Body of pancreas (tissue), 4 donors: Measurements from ENCODE around the gene EME1. TPM values are rescaled to one million over a fixed set of nuclear protein-coding genes. Genes with fewer than 3 reads are reported as not detected.
A peak's percentile ranks its signal among the peaks of the same experiment; 100 is the strongest.

ENCODE experiments used
- ATAC-seq: fragments of 150-250 bp; one replicate; pipeline ENCODE4 v1.9.1; 2016
- DNase-seq, 4 donors: peaks; one replicate each; pipeline ENCODE4 v3.0.0-alpha.2; 2019
- H3K27ac ChIP-seq, 4 donors: fragments of 200-600 bp; sonication (generic); 1 replicate in 3 of 4; 2 replicates in 1 of 4; pipeline versions ENCODE4 v1.5.1 to v1.6.1; 2016 to 2019; ENCODE audit warnings: mild to moderate bottlenecking in 1 of 4, mixed read lengths in 1 of 4, moderate library complexity in 1 of 4
- H3K27me3 ChIP-seq, 2 donors: fragments of 200-600 bp; sonication (generic); one replicate each; pipeline ENCODE4 v1.6.0; 2016; ENCODE audit warnings: mild to moderate bottlenecking in 1 of 2
- H3K36me3 ChIP-seq, 2 donors: fragments of 200-600 bp; sonication (generic); replicated peaks in 1 of 2; 2 replicates each; pipeline ENCODE4 v1.5.1; 2016; ENCODE audit warnings: low read depth in 2 of 2; ENCODE audit not compliant: insufficient read depth in 1 of 2
- H3K4me1 ChIP-seq: fragments of 200-600 bp; sonication (generic); one replicate; pipeline ENCODE4 v1.6.0; 2016
- H3K4me3 ChIP-seq, 2 donors: fragments of 200-600 bp; sonication (generic); 1 replicate in 1 of 2; 2 replicates in 1 of 2; pipeline ENCODE4 v1.5.1; 2016 to 2019
- H3K9me3 ChIP-seq, 3 donors: fragments of 200-600 bp; sonication (generic); 1 replicate in 2 of 3; 2 replicates in 1 of 3; pipeline ENCODE4 v1.5.1; 2016
- POLR2A ChIP-seq, 3 donors: fragments of 450-650 bp; IDR thresholded peaks; one replicate each; pipeline ENCODE4 v1.6.1; 2016; ENCODE audit warnings: antibody characterized with exemption in 3 of 3, mild to moderate bottlenecking in 2 of 3
- WGBS, 2 donors: methylation state at CpG; one replicate each; pipeline ENCODE4 v1.1.5; 2017; 5-methylcytosine and 5-hydroxymethylcytosine counted together
- intact Hi-C: fragments of 100-400 bp; cut with DNase I; formaldehyde crosslinking; loops from one replicate; pipeline ENCODE4 v1.15.1; 2023
- total RNA-seq, 2 donors: library from RNA; depleted of rRNA; stranded (reverse); fragments of >200 nt; gene quantifications; one replicate each; pipeline ENCODE4 v1.1.0, GENCODE V29; 2016
- TF ChIP-seq, protein P1 (sequence below), 7 experiments: fragments of 450-650 bp in 4 of 7; fragments of 200-600 bp in 3 of 7; sonication (generic) in 3 of 7; IDR thresholded peaks; one replicate each; pipeline ENCODE4 v1.5.1; 2016 to 2019; ENCODE audit warnings: antibody characterized with exemption in 7 of 7

EME1 gene
- total RNA-seq, 2 donors from 2014 or later, result not detected

DNA sequence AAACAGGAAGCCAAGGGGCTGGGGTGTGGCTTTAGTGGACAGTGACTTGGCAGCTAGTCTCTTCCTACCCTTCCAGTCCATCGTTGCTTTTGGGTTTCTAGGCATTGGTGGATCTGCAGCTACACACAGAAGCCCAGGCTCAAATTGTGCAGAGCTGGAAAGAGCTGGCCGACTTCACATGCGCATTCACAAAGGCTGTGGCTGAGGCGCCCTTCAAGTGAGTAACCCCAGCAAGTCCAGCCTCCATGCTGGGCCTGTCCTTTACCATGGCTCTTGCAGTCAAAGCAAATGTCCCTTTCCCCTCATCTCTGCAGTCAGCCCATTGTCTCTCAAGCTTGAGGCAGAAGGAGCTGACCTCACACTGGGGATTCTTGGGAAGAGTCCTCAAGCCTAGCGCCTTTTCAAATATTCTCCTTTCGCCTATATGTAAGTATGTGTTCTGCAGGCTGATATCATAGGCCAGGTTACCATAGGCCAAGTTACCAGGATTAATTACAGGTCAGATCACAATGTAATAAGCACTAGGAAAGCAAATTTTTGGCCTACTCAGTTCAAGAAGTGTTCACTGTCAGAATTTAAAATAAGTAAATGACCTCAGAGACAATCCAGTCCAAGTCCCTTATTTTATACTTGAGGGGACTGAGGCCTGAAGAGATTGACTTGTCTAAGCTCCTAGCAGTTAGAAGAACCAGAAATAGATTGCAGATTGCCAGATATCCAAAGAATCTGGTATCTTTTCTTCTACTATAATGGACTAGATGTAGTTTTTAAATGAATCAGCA lies 6.5 kb downstream of the EME1 start:
- WGBS, 2 donors, result 68 to 84% methylated on average over 6 of the region's 6 CpGs
- ATAC-seq, result no peak
- Histone ChIP-seq H3K27ac (no peak overlapping the region), H3K36me3 (peaks cover 18 to 24% of the 10 kb centered on the region in 2 donors), H3K4me3 (no peak overlapping the region), H3K9me3 (no peaks in the 10 kb centered on the region), H3K27me3 (no peaks in the 10 kb centered on the region), H3K4me1 (no peaks in the 10 kb centered on the region)
- TF ChIP-seq, protein P1, sequence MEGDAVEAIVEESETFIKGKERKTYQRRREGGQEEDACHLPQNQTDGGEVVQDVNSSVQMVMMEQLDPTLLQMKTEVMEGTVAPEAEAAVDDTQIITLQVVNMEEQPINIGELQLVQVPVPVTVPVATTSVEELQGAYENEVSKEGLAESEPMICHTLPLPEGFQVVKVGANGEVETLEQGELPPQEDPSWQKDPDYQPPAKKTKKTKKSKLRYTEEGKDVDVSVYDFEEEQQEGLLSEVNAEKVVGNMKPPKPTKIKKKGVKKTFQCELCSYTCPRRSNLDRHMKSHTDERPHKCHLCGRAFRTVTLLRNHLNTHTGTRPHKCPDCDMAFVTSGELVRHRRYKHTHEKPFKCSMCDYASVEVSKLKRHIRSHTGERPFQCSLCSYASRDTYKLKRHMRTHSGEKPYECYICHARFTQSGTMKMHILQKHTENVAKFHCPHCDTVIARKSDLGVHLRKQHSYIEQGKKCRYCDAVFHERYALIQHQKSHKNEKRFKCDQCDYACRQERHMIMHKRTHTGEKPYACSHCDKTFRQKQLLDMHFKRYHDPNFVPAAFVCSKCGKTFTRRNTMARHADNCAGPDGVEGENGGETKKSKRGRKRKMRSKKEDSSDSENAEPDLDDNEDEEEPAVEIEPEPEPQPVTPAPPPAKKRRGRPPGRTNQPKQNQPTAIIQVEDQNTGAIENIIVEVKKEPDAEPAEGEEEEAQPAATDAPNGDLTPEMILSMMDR (IDR thresholded peaks at IDR 0.05), result no peak
- no peak for TF ChIP-seq POLR2A (IDR thresholded peaks at IDR 0.05)
- DNase-seq, result no peak
- intact Hi-C loops, result no loop called here

DNA sequence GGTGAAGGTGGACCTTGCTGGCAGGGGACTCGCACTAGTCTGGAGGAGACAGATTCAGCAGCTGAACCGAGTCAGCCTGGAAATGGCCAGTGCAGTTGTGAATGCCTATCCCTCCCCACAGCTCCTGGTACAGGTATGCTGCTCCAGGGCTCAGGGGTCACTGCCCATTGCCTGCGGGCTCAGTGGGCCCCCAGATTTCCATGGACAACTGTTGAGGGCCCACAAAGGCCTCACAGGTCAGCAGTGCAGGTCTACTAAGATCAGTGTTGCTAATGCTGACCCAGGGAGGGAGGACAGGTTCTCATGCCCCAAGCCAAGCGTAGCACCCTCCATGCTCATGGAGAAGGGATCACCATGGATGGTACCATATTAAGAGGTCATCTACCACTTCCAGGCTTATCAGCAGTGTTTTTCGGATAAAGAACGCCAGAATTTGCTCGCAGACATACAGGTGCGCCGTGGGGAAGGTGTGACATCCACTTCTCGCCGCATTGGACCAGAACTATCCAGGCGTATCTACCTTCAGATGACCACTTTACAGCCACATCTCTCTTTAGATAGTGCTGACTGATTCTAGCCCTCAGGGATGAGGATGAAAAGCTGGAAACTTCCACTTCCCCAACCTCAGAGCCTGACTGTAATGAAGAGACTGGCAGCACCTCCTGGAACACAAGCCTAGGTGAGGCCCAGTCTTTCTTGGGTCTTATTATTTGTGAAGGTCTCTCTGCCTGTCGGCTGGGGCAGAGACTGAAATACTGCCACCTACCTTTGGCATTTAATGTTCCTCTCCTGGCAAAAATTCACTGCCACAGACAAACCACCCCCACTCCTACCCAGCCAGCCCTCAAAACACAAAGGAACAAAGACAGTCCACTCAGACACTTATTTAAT lies 7.6 kb downstream of the EME1 start:
- H3K27me3 ChIP-seq, result no peaks in the 10 kb centered on the region
- ATAC-seq, result peak; percentile 27
- intact Hi-C loops, result no loop called here

DNA sequence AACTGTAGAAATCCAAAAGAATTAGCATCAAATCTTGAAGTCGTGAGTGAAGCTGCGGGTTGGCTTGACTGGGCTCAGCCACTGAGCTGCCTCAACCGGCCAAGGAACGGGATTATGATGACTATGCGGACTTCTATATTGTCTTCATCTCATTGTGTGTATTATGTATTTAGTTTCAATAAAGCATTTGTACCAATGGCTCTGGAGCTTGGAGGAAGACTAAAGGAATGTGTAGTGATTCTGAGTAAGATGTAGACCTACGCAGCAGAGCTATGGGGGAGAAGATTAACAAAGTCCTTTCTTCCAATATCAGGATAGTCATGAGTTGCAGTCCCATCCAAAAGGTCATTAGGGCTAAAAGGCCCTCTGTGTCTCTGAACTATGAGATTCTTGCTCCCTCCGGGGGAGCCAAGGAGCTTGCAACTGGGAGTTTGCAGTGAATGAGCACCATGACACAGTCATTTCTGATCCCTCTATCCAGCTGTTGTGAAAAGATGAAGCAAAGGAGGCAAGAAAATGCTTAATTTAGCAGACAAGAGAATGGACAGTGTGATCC lies 8.3 kb downstream of the EME1 start:
- intact Hi-C loops, result no loop called here

More for the DNA sequence above, 7.6 kb downstream of the EME1 start:
- TF ChIP-seq, protein P1 (IDR thresholded peaks at IDR 0.05), result peak in 2 of 7 experiments; percentile 5 to 20
- TF ChIP-seq POLR2A (IDR thresholded peaks at IDR 0.05), result peak in 1 of 3 donors; percentile 23
- Histone ChIP-seq H3K27ac (no peak overlapping the region), H3K4me3 (no peak overlapping the region), H3K9me3 (no peaks in the 10 kb centered on the region), H3K4me1 (no peaks in the 10 kb centered on the region), H3K36me3 (peaks cover 28 to 33% of the 10 kb centered on the region in 2 donors)
- no peak for DNase-seq
- 81 to 85% methylated on average over 12 to 13 of the region's 13 CpGs for WGBS, 2 donors

DNA sequence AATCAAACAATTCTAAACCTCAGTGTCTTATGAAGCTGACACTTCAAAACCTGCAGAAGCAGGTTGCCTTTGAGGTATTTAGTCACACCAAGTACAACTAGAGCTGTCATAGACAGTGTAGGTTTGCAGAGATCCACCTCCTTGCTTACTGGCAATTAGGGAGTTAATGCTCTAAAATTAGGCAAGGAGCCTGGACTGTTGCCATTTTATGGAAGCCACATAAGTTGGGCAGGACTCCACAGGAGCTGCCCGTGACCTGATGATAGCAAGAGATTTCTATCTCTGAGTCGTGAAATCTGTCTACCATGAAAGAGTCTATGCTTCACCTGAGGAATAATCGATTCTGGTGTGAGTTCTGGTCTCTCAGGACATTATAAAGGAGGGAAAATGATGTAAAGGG lies 8.9 kb downstream of the EME1 start:
- Histone ChIP-seq H3K36me3 (peaks cover 37 to 41% of the 10 kb centered on the region in 2 donors), H3K4me1 (no peaks in the 10 kb centered on the region), H3K27ac (no peak overlapping the region), H3K9me3 (no peaks in the 10 kb centered on the region), H3K27me3 (no peaks in the 10 kb centered on the region), H3K4me3 (no peak overlapping the region)
- 39 to 47% methylated on average over 3 of the region's 3 CpGs for WGBS, 2 donors
- no peak for DNase-seq
- ATAC-seq, result no peak
- no peak for TF ChIP-seq POLR2A (IDR thresholded peaks at IDR 0.05)
- TF ChIP-seq, protein P1 (IDR thresholded peaks at IDR 0.05), result no peak
- intact Hi-C loops, result no loop called here

More for the DNA sequence above, 8.3 kb downstream of the EME1 start:
- H3K4me3 ChIP-seq, result no peak overlapping the region
- H3K27me3 ChIP-seq, result no peaks in the 10 kb centered on the region
- no peak for ATAC-seq
- no peak overlapping the region for H3K27ac ChIP-seq
- peaks cover 31 to 36% of the 10 kb centered on the region in 2 donors for H3K36me3 ChIP-seq
- DNase-seq, result no peak
- no peak for TF ChIP-seq POLR2A (IDR thresholded peaks at IDR 0.05)
- TF ChIP-seq, protein P1 (IDR thresholded peaks at IDR 0.05), result no peak
- H3K9me3 ChIP-seq, result no peaks in the 10 kb centered on the region
- 90 to 91% methylated on average over 7 of the region's 7 CpGs for WGBS, 2 donors
- H3K4me1 ChIP-seq, result no peaks in the 10 kb centered on the region
